Fibroblast of skin of back (primary cell): ENCODE measurements around the gene ARHGAP26.
"Not testable (repeated sequence)": the region's sequence is repeated elsewhere in the genome, so short reads cannot be mapped to it uniquely, and the experiment has no call there.

Experiments used
- DNase-seq: peaks from one replicate; pipeline ENCODE4 v3.0.0-alpha.2; 2013

Gene ARHGAP26

DNA sequence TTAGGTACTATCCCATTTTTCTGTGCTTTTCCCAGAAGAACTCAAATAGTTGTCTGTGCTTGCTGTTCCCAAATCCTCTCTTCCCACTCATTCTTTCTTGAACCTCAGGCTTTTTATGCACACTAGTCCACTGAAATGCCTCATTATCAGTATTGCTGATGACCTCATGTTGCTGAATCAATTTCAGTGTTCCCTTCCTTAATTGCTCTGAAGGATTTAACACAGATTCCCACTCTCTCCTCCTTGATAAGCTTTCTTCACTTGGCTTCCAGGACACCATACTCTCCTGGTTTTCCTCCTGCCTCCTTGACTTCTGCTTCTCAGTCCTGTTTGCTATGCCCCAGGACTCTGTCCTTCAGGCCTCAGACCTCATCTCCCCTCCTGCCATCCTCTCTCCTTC is 298.5 kb downstream of the ARHGAP26 start:
- DNase-seq: no peak

DNA sequence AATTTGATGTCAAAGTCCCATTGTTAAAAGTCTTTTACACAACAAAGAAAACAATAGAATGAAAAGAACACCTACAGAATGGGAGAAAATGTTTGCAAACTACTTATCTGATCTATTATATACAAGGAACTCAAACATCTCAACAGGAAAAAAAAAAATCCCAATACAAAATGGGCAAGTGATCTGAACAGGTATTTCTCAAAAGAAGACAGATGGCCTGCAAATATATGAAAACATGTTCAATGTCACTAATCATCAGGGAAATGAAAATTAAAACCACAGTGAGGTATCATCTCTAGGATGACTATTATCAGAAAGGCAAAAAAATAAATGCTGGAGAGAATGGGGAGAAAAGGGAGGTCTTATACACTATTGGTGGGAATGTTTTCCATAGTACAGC is 301.8 kb downstream of the ARHGAP26 start:
- no peak for DNase-seq

DNA sequence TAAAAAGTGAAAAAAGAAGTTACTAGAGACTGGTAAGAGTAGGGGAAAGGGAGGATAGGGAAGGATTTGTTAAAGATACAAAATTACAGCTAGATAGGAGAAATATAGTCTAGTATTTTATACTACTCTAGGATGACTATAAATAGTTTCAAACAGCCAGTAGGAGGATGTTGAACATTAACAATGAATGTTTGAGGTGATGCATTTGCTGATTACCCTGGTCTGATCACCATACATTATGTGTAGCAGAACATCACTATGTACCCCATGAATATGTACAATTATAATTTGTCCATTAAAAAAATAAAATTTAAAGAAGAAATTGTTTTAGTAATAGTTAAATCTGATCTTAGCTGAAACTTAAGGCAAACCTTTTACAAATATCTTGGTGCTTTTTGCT is 302.6 kb downstream of the ARHGAP26 start:
- DNase-seq: no peak

DNA sequence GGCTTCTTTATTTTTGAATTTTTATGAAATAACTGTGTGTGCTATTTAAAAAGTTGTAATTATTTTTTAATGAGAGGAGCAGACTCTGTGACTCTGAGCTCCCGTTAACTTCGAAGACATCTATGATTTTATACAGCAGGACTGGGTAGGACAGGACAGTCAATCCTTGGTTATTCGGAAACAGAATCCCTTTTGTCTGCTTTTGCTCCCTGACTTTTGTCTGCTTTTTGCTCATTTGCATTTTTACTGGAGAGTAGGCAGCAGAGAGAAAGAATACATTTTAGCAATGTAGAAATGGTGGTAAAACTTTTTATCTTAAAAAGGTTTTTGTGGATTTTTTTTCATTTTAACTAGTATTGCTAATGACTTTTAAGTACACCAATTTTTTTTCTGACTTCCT is 303.6 kb downstream of the ARHGAP26 start:
- DNase-seq: no peak

DNA sequence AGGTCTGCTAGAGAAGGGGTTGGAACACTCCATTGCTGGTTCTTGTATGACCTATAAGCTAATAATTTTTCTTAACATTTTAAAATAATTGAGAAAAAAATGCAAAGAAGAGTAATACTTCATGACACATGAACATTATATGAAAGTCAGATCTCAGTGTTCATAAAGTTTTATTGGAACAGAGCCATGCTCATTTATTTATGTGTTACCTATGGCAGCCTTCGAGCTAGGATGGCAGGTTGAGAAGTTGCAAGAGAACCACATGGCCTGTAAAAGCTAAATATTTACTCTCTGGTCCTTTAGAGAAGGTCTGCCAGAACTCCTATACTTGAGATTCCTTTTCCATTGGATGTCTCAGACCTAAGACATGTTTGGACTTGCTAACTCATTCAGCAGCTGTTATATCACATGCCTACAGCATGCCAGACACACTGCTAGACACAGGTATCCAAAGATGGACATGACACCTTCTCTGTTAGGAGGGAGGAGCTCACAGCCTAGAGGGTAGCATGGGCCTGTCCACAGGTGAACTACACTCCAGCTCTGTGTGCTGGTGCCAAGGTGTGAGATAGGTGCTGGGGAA is 304.3 kb downstream of the ARHGAP26 start:
- no peak for DNase-seq

DNA sequence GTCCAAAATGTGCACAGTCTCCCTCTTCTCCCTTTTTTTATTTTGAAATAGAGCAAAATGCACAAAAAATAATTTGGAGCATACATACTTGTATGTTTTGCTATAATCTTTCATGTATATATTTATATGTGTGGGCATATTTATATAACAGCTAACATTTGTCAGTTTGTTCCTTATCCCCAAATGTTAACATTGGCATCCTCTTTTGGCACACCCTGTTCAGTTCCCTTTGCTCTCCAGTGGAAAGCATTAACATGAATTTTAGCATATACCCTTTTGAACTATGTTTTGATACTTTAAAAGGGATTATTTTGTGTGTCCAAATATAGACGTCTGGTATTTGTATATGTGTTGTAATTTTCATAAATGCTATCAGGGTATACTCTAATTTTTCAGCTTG is 306.2 kb downstream of the ARHGAP26 start:
- no peak for DNase-seq

DNA sequence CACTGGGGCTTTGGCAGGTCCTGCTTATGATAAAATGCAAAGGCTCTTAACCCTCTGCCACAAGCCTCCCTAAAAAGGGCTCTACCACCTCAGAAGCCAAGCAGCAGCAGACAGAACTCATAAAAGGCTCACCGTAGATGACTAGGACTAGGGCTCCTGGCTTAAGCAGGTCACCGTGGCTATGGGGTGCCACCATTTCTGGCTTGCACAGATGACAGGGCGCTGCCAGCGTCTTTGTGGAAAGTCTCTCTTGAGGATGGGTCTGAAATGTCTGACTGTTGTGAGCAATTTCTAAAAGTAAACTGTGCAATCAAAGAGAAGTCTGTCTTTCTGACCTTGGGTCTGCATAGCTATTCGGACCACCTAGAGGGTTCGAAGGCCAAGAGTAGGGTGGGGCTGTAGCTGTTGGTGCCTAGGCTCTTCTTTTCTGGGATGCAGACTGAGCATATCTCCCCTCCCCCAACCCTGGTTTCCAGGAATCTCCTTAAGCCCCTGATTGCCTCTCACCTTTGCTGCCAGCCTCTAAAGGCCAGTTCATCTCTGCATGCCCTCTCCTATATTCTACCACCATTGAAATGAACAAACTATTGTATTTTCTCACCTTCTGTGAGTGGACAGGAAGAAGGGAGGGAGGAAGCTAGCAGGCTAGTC is 307.4 kb downstream of the ARHGAP26 start:
- DNase-seq: no peak

DNA sequence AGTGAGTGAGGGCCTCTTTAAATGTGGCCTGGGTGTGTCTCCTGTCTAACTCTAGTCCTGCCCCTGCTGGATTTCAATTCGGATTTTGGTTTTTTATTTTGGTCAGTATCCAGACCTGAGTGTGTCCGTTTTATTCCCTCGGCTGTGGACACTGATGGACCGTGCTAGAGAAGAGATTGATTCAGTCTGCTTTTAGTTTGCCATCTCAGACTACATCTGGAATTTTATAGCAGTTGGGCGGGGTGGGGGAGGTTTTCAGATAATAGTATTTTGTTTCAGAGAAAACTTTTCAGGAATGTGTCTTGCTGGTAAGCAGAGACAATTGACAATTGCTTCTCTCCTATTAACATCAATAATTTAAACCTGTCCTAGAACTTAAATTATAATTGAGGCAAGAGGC is 308.1 kb downstream of the ARHGAP26 start:
- DNase-seq: no peak

DNA sequence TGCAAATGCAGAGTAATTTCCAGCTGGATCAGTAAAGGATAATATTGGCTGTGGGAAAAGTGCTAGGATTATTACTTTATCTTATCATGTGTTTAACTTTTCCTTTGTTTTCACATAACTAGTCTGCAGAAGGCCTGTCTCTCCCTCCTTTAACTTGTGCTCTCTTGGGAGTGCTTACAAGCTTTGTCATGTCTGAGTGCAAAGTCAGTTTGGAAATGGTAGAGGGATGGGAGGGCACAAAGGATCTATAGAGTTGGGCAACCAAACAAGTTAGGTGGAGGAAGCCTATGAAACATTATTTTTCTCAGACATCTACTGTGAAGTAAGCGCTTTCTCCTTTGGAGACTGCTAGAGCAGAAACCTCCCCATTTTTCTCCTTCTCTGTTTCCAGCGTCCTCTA is 308.8 kb downstream of the ARHGAP26 start:
- no peak for DNase-seq

DNA sequence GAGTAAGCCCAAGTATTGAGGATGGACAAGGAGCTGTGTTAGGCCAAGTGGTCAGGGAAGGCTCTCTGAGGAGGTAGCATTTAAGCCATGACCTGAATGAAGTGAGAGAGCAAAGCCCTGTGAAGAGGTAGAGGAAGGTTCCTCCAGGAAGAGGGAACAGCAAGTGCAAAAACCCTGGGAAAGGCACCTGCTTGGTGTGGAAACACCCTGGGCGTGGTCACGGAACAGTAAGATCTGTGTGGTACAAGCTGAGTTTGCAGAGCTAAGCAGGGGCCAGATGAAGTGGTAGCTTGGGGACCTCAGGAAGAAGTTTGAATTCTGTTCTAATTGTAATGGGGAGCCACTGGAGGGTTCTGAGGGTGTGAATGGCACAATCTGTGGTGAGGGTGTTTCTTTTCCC is 310.2 kb downstream of the ARHGAP26 start:
- DNase-seq: no peak

DNA sequence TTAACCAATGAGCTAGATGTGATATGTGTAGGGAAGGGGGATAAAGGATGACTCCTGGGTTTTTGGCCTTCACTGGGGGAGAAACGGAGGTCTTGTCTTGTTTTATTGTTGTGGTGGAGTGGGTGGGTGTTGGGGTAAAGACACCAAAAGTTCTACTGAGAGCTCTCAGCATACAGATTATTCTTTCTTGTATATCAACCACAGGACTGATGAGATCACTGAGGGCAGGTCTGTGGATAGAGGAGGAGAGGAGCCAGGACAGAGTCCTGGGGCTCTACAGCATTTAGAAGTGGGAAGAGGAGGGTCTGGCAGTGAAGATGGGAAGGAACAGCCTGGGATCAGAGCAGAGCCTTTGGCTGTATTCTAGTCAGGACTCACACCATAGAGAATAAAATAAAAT is 310.8 kb downstream of the ARHGAP26 start:
- DNase-seq: no peak

DNA sequence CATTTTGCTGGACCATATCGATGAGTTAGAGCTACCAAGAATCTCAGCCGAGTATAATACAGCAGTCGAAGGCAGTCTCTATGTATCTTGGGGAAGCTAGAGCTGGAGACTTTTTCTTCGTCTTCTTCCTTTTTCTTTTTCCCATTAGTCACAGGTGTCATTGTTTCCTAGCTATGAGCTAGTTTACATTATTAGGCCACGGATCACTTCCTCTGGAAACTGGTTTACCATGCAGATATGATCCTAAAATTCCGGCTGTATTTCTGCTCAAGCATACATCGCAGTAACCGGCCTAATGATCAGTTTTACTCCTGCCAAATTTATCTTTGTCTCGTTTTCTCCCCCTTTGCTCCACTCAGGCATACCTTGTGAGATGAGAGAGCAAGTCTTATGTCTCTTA is 312.8 kb downstream of the ARHGAP26 start:
- DNase-seq: no peak

DNA sequence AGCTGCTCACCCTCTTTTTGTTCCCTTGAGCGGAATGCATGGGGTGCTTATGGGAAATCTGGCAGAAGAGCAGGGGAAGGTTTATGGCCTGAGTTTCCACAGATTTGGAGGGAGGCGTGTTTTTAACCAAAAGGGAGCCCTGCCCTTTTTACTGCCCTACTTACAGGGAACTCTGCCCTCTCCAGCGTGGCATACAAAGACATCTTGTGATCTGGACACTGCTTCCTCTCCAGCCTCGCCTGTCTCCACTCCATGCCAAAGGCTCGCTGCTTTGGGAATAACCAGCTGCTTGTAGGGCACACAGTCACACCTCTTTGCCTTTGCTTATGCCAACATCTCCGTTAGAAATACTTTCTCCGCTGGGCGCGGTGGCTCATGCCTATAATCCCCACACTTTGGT is 314.2 kb downstream of the ARHGAP26 start:
- no peak for DNase-seq

DNA sequence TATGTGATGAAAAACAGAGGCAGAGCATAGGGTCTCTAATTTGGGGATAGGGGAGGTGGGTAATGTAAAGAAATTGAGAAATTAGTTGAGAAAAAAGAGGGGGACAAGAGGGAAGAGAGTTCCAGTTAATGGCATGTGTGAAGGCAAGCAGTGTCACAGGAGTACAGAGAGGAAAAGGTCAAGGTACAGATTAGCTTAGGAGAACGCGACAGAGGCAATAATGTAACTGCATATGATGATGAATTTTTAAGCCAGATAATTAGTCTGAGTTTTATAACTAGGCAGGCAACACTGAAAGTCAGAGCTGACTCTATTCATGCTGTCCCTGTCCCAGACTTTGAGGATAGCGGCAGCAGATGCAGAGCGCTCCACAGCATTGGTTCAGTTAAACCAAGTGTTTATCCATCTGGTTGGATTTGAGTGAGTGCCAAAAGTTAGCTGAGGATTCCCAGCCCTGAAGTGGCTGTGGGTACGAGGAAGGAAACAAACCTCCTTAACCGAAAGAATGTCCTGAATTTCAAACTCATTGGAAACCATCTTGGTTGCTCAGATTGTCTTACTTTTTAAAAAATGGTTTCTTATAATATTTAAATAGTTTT is 315.2 kb downstream of the ARHGAP26 start:
- DNase-seq: peak; percentile 64

DNA sequence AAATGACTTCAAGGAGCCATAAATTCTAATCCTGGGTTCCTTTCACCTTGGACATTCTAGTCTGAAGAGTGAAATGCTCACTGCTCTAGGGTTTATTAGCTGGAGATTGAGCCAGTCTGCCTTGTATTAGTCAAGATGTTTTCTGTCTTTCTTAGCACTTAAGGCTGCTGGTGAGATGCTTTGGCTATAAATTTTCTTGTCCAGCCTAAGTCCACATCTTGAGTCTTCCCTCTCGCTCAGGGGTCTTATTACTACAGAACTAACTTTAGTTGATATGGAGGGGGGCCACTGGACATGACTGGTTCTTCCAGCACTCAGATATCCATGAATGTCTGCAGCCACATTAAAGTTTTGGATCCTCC is 316.4 kb downstream of the ARHGAP26 start:
- DNase-seq: no peak

DNA sequence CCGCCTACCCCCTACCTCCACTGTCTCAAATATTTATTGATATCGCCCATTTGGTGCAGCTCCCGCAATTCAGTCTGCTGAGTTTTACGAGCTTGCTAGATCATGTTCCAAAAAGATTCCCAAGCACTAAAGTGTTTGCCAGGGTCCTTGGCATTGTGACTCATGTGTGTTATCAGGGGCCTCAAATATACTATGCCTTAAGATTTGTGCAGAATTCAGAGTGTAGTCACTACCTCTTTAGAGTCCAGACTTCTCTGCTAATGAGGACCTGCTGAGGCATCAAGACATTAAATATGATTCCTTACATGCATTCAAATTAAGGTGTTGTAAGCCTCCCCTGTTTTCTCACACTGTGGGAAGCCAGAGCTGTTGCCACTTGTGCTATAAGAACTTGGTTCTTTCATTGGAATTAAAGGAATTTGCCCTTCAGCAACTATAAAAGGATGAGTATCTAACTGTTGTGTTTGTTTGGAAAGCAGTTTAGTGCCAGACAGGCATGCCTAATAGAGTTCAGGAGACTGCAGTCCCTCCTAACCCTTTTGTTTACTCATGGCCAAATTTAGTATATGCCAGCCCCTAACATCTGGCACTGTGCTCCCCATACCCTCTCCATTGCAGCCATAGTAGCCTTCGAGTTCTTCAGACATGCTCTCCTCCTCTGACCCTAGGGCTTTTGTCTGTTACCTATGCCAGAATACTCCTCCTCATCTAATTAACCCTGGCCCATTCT is 316.9 kb downstream of the ARHGAP26 start:
- peak; percentile 72 for DNase-seq

DNA sequence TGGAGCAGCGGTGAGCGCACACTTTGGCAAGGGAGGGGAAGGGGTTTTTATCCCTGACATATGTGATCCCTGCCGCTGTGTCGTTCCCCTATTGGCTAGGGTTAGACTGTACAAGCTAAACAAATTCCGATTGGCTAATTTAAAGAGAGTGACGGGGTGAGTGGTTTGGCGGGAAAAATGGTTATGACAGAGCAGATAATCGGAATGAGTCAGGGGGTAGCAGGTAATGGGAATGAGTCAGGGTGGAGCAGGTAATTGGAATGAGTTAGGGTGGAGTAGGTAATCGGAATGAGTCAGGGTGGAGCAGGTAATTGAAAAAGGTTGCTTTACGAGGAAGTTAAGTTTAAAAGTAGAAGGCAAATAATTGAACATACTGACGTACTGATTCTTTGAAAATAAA is 318.5 kb downstream of the ARHGAP26 start:
- DNase-seq: not testable (repeated sequence)

DNA sequence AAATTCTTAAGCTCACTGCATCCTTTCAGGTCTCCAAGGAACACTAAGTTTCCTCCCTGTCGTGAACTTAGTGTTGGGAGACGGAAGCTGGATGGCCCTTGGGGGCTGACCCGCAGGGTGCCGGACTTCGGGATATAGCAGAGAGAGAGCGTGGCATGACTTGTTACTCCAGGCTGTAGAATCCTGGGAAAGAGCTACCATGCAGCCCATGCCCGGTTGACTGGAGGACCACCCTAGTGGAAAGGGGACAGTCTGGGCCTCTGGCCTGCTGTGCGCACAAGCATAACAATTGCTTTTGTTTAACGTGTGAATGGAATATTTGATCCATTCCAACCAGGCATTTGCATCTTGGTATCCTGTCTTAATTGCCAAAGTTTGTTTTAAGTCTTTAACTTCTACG is 319.9 kb downstream of the ARHGAP26 start:
- DNase-seq: not testable (repeated sequence)

DNA sequence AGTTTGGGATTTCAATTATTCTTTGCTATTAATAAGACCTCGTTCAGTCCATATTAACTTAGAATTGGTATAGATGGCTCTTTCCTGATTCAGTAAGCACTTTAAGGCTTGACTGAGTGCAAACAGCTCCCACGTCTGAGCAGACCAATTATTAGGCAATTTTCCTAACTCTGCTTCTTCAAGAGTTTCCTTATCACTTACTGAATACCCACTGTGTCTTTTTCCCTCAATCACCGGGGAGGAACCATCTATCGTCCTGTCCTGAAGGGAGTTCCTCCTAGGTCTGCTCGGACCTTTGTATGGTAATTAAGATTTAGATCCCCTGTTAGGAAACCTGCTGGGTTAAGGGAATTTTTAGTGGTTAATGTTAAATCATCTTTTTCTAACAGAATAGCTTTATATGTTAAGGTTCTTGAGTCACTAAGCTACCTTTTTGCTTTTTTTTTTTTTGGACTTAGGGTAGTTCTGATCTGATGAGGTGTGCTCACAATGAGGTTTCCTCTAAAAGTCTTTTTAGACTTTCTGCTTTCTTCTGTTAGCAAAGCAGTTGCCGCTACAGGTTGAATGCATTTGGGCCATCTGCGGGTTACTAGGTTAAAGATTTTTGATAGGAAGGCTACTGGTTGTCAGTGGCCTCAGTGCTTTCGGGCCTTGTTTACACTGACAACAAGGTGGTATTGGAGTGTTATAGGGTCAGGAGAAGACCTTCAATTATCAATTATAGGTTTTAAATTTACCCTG is 322.7 kb downstream of the ARHGAP26 start:
- not testable (repeated sequence) for DNase-seq

DNA sequence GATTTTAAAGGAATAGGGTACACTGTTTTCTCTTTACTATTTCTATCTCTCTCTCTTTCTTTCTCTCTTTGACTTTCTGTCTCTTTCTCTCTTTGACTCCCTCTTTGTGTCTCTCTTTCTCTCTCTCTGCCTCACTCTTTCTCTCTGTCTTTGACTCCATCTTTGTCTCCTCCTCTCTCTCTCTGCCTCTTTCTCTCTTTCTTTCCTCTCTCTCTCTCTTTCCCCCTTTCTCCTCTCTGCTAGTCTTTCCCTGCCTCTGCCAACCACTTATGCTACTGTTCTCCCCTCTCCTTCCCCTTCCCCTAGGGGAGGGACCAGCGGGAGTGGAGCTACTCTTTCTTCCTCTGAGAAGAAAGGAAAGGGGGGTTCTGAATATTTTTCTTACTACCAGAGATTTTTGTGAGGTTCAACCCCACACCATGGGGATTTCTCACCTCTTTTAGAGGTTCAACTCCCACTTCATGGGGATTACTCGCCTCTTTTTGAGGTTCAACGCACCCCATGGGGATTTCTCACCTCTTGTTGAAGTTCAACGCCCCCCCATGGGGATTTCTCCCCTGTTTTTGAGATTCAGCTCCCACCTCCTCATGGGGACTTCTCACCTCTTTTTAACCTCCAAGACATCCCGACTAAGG is 323.4 kb downstream of the ARHGAP26 start:
- DNase-seq: no peak

DNA sequence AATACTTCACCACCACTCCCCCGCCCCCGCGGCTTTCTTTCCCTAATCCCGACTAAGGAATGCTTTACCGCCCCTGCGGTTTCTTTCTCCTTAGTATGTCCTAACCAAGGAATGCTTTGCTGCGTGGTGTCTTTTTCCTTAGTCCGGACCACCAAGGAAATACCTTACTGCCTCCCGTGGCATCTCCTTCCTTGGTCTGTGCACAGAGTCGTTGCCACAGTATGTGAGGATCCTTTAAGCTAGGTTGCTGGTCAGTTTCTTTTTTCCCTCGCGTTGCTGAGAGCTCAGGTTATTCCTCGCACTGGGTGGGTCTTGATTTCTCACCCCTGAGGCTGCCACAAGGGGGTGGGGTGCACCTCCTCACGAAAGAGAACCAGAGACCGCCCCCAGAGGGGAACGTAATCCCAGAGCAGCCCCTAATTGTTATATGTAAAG is 323.9 kb downstream of the ARHGAP26 start:
- peak; percentile 89 for DNase-seq

DNA sequence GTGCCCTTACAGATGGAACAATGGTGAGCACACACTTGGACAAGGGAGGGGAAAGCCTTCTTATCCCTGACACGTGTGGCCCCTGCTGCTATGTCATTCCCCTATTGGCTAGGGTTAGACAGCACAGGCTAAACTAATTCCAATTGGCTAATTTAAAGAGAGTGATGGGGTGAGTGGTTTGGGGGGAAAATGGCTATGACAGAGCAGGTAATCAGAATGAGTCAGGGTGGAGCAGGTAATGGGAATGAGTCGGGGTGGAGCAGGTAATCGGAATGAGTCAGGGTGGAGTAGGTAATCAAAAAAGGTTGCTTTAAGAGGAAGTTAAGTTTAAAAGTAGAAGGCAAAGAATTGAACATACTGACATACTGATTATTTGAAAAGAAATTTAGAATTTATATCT is 324.4 kb downstream of the ARHGAP26 start:
- not testable (repeated sequence) for DNase-seq

DNA sequence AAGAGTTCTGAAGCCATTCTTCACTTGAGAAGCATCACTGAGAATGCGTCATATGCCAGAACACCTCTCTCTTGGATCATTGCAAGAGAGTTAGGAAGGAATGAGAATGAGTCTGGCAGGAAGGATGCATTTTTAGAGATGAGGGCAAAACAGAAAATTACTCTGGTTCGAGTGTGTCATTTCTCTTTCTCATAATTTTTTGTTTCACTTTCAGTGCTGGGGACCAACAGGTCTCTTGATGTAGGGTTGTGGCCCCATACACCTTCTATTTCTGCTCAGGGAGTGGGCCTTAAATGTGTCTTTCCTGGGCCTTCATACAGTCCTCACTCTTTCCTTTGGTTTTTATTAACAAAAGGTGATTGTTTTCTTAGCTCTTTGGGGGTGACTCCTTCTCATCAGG is 330.9 kb downstream of the ARHGAP26 start:
- DNase-seq: no peak
